HFFc6 (cell line): ENCODE data around the gene PPFIBP2. TPM values are rescaled to one million over a fixed set of nuclear protein-coding genes. Genes with fewer than 3 reads are reported as not detected.

ENCODE experiments used
- DNase-seq: peaks from one replicate; pipeline ENCODE4 v3.0.0-alpha.2; 2018
- H3K27ac Mint-ChIP-seq: 2 replicates; pipeline ENCODE4 v1.8.0; 2020; ENCODE audit warnings: mild to moderate bottlenecking, mixed read lengths
- H3K27me3 Mint-ChIP-seq: 2 replicates; pipeline ENCODE4 v1.8.0; 2021; ENCODE audit warnings: mild to moderate bottlenecking, moderate library complexity, mixed read lengths; ENCODE audit not compliant: insufficient read depth
- H3K36me3 Mint-ChIP-seq: 2 replicates; pipeline ENCODE4 v1.8.0; 2021; ENCODE audit warnings: low read depth, mixed read lengths
- H3K4me1 Mint-ChIP-seq: 2 replicates; pipeline ENCODE4 v1.8.0; 2020; ENCODE audit warnings: low read depth, mixed read lengths
- H3K4me3 Mint-ChIP-seq: 2 replicates; pipeline ENCODE4 v1.8.0; 2020; ENCODE audit warnings: mild to moderate bottlenecking, moderate library complexity, mixed read lengths
- H3K9me3 Mint-ChIP-seq: 2 replicates; pipeline ENCODE4 v1.8.0; 2020; ENCODE audit warnings: mild to moderate bottlenecking, mixed read lengths
- total RNA-seq, 6 experiments: library from RNA; stranded (reverse); fragmentation: NEBNext Ultra II Directional; extraction: Animal tissue kit (Norgen Biotek cat#: 25700); gene quantifications; 2 replicates in 1 of 6; 3 replicates in 5 of 6; pipeline ENCODE4 v1.2.3, GENCODE V29; 2021
- TF ChIP-seq, protein P1 (sequence below): fragments of 200-600 bp; sonication (generic); IDR thresholded peaks from 2 replicates; pipeline ENCODE4 v1.5.0; 2021; ENCODE audit warnings: antibody characterized with exemption, mild to moderate bottlenecking

Gene PPFIBP2
- total RNA-seq, 6 experiments from 2014 or later = 6.0 to 8.5 (median 7.3) TPM

DNA sequence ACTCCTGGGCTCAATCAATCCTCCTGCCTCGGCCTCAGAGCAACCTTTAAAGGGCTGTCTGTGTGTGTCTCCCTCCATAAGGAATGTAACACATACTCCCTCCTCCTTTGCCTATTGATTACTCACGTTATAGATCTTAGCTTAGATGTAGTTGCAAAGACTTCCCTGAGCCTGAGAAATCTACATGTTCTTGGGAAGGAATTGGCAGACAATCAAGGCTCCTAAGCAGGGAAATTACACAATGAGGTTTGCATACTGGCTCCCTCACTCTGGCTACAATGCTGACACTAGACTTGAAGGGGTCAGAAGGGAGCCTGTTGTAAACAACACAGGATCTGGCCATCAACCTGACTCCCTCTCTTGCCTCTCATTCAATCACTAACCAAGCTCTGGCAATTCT, 33.7 kb upstream of the PPFIBP2 start:
- TF ChIP-seq, protein P1, sequence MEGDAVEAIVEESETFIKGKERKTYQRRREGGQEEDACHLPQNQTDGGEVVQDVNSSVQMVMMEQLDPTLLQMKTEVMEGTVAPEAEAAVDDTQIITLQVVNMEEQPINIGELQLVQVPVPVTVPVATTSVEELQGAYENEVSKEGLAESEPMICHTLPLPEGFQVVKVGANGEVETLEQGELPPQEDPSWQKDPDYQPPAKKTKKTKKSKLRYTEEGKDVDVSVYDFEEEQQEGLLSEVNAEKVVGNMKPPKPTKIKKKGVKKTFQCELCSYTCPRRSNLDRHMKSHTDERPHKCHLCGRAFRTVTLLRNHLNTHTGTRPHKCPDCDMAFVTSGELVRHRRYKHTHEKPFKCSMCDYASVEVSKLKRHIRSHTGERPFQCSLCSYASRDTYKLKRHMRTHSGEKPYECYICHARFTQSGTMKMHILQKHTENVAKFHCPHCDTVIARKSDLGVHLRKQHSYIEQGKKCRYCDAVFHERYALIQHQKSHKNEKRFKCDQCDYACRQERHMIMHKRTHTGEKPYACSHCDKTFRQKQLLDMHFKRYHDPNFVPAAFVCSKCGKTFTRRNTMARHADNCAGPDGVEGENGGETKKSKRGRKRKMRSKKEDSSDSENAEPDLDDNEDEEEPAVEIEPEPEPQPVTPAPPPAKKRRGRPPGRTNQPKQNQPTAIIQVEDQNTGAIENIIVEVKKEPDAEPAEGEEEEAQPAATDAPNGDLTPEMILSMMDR = no peak
- Mint-ChIP-seq H3K4me1 (no peaks in the 10 kb centered on the region), H3K9me3 (no peaks in the 10 kb centered on the region), H3K27ac (no peak overlapping the region), H3K27me3 (no peaks in the 10 kb centered on the region), H3K4me3 (no peak overlapping the region), H3K36me3 (no peaks in the 10 kb centered on the region)
- no peak for DNase-seq

DNA sequence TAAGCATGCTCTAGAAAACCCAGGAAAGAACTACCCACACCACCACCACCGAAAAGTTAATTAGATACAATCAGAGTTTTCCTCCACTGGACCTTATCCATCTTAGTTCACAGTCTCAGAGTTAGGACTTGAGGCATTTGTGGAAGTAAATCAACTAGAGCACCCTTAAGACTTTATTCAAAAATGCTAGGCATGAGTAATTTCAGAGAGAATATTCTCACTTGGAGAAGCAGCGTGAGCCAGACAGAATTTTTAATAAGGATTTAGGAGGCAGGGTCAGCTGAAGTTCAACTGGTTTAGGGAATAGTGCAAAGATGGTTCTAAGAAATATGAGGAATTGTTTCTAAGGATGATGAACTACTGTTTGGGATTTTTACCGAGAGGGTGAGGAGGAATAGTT, 29.7 kb upstream of the PPFIBP2 start:
- no peak overlapping the region for H3K27ac Mint-ChIP-seq
- TF ChIP-seq, protein P1 = no peak
- no peaks in the 10 kb centered on the region for H3K9me3 Mint-ChIP-seq
- no peak overlapping the region for H3K4me3 Mint-ChIP-seq
- H3K4me1 Mint-ChIP-seq = peaks cover 2% of the 10 kb centered on the region
- H3K27me3 Mint-ChIP-seq = peaks cover 4% of the 10 kb centered on the region; the same call in 1 of the 2 replicates
- H3K36me3 Mint-ChIP-seq = no peaks in the 10 kb centered on the region
- no peak for DNase-seq

DNA sequence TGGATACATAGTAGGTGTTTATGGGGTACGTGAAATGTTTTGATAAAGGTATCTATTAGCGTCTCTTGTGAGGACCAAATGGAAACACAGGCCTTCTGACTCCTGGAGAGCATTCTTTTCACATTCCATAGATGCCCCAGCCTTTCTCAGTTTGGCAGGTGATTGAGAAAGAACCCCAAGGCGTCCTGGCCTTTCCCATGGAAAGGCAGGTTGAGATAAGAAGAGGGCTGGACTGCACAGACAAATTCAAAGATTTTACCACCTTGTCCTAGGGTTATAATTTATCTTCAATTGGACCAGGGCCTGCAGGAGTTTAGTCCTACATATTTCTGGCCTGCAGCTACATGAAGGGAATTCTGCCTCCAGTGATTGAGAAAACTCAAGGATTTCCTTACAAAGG, 29.2 kb upstream of the PPFIBP2 start:
- no peaks in the 10 kb centered on the region for H3K9me3 Mint-ChIP-seq
- H3K27me3 Mint-ChIP-seq = peaks cover 4% of the 10 kb centered on the region; the same call in 1 of the 2 replicates
- TF ChIP-seq, protein P1 = no peak
- no peak overlapping the region for H3K4me3 Mint-ChIP-seq
- no peak overlapping the region for H3K27ac Mint-ChIP-seq
- H3K4me1 Mint-ChIP-seq = peaks cover 7% of the 10 kb centered on the region
- no peaks in the 10 kb centered on the region for H3K36me3 Mint-ChIP-seq
- no peak for DNase-seq

DNA sequence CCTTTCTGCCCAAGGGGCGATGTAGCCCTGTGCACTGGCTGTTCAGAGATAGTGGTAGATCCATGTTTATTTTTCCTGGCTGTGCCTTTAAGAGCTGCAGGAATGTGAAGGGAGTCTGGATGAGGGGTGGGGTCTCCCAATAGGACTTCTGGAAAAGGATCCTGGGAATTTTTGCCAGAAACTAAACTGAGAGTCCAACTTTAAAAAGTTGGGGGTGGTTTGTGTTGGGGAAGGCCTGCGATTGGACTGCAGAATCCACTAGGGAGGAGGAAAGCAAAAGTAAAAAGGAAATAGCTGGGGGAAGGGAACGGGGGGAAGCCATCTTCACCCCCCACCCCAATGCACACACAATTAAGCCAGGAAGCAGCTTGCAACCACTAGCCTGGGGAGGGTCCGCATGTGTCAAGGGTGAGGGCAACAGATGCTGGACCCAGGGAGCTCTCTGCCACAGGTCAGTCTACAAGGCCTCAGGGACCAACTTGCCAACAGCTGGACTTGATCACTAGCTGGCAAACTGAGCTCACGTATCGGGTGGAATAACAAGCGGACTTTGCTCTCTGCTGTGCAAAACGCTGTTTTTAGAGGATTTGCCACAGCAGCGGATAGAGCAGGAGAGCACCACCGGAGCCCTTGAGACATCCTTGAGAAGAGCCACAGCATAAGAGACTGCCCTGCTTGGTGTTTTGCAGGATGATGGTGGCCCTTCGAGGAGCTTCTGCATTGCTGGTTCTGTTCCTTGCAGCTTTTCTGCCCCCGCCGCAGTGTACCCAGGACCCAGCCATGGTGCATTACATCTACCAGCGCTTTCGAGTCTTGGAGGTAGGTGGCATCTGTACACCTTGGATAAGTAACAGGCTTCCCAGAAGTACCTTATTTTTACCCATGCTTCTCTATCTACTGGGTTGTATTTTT, 28.4 kb upstream of the PPFIBP2 start, which contains the start of gene OLFML1:
Gene OLFML1 (plus strand): TSS at position 321 of the 912 bp plus-strand sequence. CDS start 370 bp downstream, at position 691.
- no peaks in the 10 kb centered on the region for H3K36me3 Mint-ChIP-seq
- TF ChIP-seq, protein P1 = no peak
- no peak for DNase-seq
- H3K27ac Mint-ChIP-seq = no peak within 1 kb of the TSS
- peaks cover 15% of the 10 kb centered on the region for H3K4me1 Mint-ChIP-seq
- H3K27me3 Mint-ChIP-seq = peaks cover 4% of the 10 kb centered on the region; the same call in 1 of the 2 replicates
- H3K4me3 Mint-ChIP-seq = no peak within 1 kb of the TSS
- H3K9me3 Mint-ChIP-seq = no peaks in the 10 kb centered on the region

DNA sequence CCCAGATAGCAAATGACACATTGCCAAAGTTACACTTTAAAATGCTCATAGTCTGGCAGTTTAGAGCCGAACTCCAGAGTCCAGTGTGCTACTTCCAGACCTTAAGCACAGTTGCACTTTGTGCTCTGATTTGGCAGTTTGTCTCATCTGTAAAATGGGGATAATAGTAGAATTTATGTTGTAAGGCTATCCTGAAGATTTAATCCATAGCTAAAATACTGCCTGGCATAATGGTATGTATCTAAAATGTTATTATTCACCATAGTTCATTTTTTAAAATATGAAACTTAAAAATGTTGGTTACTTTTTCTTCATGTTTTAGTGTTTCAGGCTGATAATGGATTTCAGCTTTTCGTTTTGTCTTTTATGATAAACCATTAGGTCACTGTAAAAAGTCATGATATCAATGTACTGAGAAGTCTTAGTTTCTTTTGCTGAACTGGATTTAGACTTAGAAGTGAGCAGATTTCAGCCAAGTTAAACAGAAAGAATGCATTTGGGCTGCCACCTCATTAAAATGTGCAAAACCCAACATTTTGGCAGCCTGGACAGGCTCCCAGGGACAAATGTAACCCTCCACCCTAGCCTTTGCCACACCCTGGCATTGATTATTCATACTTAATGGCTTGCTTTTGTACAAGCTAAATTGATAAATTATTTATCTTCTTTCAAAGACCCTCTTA, 27.6 kb upstream of the PPFIBP2 start:
- Mint-ChIP-seq H3K36me3 (no peaks in the 10 kb centered on the region), H3K4me1 (peaks cover 19% of the 10 kb centered on the region), H3K9me3 (no peaks in the 10 kb centered on the region), H3K4me3 (no peak overlapping the region), H3K27ac (no peak overlapping the region), H3K27me3 (peaks cover 4% of the 10 kb centered on the region; the same call in 1 of the 2 replicates)
- no peak for DNase-seq
- TF ChIP-seq, protein P1 = no peak
